NCI-H146 treated with DMSO at 0.1 percent for 48 hours (cell line): ENCODE results near the gene BCAS3.

Experiments used
- DNase-seq: peaks from one replicate; lab custom pipeline; 2025; ENCODE audit not compliant: unreplicated experiment; lab: John Stamatoyannopoulos, UW

BCAS3 gene

DNA sequence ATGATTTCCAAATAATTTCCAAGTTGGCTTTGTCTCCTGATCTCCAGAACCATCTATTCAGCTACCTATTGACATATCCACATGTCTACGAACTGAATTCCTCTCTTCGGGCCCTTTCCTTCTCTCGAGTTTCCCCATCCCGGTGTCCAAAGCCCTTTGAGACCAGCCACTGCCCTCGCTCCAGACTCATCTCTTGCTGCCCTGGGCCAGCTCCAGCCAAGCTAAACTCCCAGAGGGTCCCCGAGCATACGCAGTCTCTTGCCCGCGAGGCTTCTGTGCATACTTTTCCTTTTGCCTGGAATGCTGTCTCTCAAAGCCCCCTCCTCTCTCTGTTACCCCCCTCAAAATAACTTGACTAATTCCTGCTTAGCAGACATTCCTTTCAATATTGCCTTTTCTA, 694.8 kb downstream of the BCAS3 start:
- DNase-seq, result no peak

DNA sequence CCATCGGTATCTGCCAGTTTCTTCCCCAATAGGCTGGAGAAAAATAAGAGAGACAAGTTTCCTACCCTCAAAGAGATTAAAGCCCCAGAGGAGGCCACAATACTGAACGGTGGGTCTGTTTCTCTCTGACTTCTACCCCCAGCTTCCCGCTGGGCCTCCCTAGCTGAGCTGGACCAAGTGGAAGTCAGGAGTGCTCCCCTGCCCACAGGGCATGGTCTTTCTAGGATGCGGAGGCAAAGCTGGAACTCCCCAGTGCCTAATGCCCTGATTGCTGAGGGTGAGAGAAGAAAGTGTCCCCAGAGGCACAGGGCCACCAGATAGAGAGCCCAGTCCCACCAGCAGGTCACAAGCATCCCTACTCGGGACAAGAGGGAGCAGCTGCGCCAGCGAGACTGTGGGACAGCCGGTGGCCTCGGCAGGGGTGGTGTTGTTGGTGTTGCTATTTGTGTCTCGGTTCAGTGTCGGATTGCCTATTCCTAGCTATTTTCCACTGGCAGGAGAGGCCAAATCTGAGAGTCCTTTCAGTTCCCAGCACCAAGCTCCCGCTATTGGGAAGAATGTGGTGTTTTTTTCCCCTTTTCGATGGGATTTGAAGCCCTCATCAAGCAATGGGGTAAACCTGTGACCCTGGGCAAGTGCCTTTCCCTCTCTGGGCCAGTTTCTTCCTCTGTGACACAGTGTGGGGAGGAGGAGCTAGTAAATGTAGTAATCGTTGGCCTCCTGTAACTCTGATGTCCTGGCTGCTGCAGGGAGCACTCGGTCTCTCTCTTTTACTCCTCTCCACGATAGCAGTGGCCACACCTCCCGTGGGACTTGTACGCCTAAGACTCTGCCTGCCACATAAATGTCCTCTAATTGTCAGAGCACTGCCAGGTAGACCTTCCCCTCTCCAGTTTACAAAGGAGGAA, 699.5 kb downstream of the BCAS3 start:
- no peak for DNase-seq

- DNase-seq, result no peak
Observed at GRCh38 chr17:61378658-61379456, 701.2 kb downstream of the BCAS3 start.

DNA sequence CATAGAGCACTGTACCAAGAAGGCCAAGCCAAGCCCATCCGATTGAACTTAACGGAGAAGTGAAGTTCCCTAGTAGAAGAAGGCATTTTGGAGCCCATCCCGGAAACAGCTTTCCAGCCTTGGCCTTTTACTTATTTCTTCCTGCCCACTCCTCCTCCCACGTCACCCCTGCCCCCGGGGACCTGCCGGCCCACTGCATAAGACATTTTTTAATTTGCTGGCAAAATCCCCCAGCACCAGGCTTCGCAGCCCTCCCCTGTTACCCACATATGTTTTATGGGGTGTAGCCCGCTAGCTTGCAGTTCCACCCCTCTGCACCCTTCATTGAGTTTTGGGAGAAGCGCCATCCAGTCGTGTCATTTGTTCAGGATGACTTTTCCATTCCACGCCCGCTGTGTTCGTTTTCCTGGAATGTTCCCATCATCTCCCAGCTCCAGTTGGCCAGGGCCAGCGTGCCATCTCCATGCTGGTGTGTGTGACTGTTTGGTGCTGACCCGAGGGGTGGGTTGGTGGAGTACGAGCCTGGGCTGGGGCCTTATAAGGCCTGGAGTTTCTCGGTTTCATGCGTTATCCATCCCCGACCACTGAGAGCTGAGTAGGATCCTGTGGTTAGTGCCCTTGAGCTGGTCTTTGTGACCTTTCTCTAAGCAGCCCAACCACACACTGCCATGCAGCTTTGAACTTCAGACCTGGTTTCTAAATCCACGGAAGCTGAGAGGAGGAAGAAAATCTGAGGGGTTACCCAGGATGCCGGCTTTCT, 702.0 kb downstream of the BCAS3 start:
- DNase-seq, result no peak

DNA sequence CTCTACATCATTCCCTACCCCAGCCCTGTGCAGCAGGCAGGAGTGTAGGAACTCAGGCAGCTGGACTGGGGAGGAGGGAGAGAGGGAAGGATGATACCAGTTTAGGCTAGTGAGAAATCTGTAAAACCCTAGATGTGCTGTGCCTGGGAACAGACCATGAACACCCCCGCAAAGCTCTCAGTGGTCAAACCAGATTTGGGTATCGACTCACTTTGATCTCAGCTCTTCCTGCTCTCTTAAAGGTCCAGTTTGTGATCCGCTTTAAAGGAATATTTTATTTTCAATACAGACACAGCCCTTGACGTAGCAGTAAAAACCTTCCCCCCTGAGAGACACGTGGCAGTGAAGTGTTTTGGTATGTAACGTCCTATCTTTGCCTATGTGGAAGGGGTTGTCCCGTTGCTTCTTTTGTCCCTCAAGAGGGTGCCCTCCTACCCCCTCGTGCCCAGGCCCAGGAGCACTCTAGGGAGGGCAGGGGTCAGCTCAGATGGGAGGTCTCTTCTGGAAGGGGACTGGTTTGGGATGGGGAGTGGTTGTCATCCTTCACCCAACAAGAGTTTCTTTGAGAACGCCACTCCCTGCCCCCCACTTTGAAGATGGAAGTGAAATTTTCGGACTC, 702.7 kb downstream of the BCAS3 start:
- DNase-seq, result no peak

- no peak for DNase-seq
Observed at GRCh38 chr17:61380836-61381525, 703.3 kb downstream of the BCAS3 start.

DNA sequence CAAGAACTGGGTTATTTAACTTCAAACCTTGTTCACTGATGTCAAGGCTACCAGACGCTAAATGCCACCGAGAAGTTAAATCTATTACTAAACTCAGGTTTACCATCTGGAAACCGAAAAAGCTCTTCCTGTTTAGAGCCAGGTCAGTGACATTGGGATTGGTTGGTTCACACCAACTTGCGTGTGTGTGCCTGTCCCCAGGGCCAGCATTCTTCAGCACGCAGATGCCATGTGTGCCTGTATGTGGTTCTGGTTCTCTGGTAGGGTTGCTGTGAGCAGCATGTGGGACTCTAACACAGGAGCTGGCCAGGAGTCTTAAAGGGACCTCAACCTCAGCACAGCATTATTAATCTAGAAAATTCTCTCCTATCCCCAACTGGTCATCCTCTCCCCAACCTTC, 703.9 kb downstream of the BCAS3 start:
- DNase-seq, result no peak

DNA sequence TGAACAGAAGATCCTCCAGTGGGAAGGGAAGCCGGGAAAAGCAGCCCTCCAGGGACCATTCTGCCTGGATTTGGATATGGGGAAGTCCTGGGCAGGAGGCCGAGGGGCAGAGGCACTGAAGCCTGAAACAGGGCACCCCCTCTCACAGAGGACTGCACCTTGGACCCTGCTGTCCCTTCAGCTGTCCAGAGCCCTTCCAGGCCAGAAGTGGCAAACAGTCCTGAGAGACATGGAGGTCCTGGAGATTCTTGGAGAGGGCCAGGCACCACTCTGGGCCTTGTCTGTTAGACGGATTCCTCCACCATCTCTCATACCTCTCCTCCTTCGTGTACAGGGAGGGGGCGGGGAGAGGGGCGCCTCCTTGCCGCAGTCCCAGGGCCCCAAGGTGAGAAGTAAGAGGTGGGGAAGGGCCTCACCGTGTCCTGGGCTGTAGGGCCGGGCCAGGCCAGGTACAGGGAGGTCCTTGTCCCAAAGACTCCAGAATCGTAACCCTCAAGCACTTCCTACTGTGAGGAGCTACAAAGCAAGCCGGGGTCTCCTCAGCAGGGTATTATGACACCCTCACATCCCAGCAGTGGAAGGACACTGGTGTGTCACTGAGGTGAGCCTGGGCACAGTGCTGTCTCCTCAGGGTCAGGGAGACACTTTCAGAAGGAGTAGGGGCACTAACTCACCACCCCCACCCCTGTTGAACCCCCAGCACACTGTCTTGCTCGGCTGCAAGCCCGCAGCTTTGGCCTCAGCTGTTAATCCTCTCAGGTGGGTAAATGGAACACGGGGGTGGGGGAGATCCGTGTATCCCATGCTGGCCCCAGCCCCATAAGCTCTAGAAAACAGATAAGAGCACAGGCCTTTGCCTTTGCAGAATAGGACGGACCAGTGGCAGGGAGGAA, 705.4 kb downstream of the BCAS3 start:
- DNase-seq, result no peak

- DNase-seq, result no peak
Observed at GRCh38 chr17:61383689-61384201, 706.1 kb downstream of the BCAS3 start.

- DNase-seq, result no peak
Observed at GRCh38 chr17:61384354-61384691, 706.7 kb downstream of the BCAS3 start.

GRCh38 chr17:61384692-61385576, 707.3 kb downstream of the BCAS3 start:
- no peak for DNase-seq

DNA sequence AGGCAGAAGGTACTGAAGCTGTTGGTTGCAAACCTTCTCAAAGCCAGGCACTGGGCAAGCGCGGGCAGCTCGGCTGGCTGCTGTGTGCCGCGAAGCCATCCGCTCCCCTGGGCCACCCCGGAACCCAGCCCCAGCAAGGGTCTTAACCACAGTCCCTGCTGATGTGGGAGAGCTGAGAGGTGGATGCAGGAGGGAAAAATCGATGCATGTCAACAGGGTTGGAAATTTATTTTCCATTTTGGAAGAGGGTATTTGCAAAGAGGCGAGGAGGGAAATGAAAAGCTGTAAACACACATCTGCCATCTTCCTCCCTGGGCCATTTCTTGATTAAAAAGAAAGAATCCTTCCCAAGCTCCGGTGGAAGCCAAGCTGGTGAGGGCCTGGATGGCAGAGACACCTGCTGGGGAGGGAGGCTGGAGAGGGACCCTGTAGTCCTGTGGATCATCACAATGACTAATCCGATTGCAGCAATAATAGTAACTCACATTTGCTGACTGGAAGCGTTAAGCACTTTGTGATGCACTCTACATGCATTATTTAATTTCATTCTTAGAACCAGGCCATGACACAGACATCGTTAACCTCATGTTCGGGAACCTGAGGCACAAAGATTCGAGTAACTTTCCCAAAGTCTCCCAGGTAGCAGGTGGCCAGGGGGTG, 708.1 kb downstream of the BCAS3 start:
- DNase-seq, result no peak

GRCh38 chr17:61386251-61386650, 708.6 kb downstream of the BCAS3 start:
- no peak for DNase-seq

- no peak for DNase-seq
Observed at GRCh38 chr17:61387011-61387410, 709.4 kb downstream of the BCAS3 start.

GRCh38 chr17:61387511-61388305, 710.1 kb downstream of the BCAS3 start:
- no peak for DNase-seq

DNA sequence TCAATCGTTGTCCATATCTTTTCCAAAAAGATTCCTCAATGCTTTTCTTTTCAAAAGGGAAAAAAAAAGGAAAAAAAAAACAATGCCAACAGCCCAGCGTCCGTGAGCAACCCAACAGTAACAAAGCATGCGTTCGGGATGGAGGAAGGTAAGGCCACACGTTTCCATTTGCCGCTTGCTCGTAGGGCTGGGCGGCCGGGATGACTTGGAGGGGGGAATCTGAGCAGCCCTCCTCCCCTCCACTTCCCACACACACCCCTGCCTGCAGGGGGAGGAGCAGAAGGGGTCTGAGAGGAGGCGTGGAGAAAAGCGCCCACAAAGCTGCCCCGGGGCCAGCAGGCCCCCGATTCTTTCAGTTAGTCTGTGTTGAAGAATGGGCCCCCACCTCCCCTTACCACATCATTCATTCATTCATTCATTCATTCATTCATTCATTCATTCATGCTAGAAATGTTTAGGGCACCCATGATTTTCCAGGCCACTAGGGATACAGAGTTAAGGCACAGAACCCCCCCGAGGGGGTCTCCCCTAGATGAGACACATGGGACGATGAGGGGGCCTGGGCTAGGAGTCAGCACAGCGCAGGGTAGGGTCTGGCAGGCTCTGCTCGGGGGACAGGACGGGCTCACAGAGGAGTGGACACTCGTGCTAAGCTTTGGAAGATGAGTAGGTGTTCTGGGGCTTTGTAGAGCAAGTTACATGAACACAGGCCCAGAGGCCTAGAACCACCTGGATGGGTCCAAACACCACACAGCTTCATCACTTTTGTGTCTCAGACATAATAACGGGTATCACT, 711.1 kb downstream of the BCAS3 start:
- no peak for DNase-seq
